ENCODE results near the gene ZYG11B. TPM values are rescaled to one million over a fixed set of nuclear protein-coding genes. Genes with fewer than 3 reads are reported as not detected.
"Not testable (repeated sequence)": the region's sequence is repeated elsewhere in the genome, so short reads cannot be mapped to it uniquely, and the experiment has no call there.

Gene ZYG11B
- total and polyA plus RNA-seq, 12 donors, result 9.1 to 84.3 (median 63.6) TPM

DNA sequence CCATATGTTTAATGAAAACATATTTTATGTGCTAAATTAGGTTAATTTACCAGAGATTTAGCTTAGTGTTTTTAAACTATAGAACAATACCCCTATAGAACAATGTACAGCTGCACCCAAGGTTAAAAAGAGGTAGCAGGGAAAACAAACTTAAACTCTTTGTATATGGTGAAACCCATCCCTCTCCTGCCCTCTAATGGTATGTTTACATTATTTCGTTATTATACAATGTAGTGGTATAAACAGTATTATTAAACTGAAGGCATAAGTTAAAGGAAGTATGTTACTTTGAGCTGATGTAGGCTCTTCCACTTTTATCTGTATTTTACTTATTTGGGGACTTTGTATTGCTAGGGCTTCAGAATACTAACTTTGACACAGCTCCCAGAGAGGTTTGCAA is 99.6 kb downstream of the ZYG11B start:
- ATAC-seq, result no peak
- Histone ChIP-seq H3K4me3 (no peak overlapping the region), H3K36me3 (peaks cover 0 to 68% (median 16%) of the 10 kb centered on the region in 9 donors), H3K27me3 (no peaks in the 10 kb centered on the region), H3K27ac (no peak overlapping the region), H3K9me3 (no peaks in the 10 kb centered on the region), H3K4me1 (no peaks in the 10 kb centered on the region)
- WGBS, 2 donors, result 40 to 47% methylated on average over 1 of the region's 1 CpG
- no peak for DNase-seq
- TF ChIP-seq, protein P1, sequence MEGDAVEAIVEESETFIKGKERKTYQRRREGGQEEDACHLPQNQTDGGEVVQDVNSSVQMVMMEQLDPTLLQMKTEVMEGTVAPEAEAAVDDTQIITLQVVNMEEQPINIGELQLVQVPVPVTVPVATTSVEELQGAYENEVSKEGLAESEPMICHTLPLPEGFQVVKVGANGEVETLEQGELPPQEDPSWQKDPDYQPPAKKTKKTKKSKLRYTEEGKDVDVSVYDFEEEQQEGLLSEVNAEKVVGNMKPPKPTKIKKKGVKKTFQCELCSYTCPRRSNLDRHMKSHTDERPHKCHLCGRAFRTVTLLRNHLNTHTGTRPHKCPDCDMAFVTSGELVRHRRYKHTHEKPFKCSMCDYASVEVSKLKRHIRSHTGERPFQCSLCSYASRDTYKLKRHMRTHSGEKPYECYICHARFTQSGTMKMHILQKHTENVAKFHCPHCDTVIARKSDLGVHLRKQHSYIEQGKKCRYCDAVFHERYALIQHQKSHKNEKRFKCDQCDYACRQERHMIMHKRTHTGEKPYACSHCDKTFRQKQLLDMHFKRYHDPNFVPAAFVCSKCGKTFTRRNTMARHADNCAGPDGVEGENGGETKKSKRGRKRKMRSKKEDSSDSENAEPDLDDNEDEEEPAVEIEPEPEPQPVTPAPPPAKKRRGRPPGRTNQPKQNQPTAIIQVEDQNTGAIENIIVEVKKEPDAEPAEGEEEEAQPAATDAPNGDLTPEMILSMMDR (IDR thresholded peaks at IDR 0.05), result peak in 1 of 9 donors; percentile 17
- intact Hi-C loops (cut with DNase I), result loop anchor here in 1 of 10 donors (10.0 kb wide), 1 partner anchor 359 kb away; no protein-coding TSS in a partner anchor

- Histone ChIP-seq H3K9me3 (no peaks in the 10 kb centered on the region), H3K36me3 (no peaks in the 10 kb centered on the region), H3K4me3 (no peak overlapping the region), H3K27ac (no peak overlapping the region), H3K27me3 (peaks cover 0 to 5% (median 0%) of the 10 kb centered on the region in 7 donors), H3K4me1 (no peaks in the 10 kb centered on the region)
- intact Hi-C loops (cut with DNase I), result no loop called here
- DNase-seq (no peak), ATAC-seq (no peak)
- TF ChIP-seq, protein P1 (IDR thresholded peaks at IDR 0.05), result no peak
- WGBS, 2 donors, result 74 to 86% methylated on average over 3 of the region's 3 CpGs
Observed at GRCh38 chr1:52834798-52835197, 108.5 kb downstream of the ZYG11B start.

- Histone ChIP-seq H3K4me3 (no peak overlapping the region), H3K9me3 (no peaks in the 10 kb centered on the region), H3K36me3 (no peaks in the 10 kb centered on the region), H3K27ac (no peak overlapping the region), H3K27me3 (peaks cover 0 to 11% (median 4%) of the 10 kb centered on the region in 7 donors), H3K4me1 (no peaks in the 10 kb centered on the region)
- DNase-seq, result no peak
- TF ChIP-seq, protein P1 (IDR thresholded peaks at IDR 0.05), result no peak
- WGBS, 2 donors, result 58 to 67% methylated on average over 3 of the region's 3 CpGs
- ATAC-seq, result no peak
- intact Hi-C loops (cut with DNase I), result no loop called here
Observed at GRCh38 chr1:52836035-52836434, 109.8 kb downstream of the ZYG11B start.

GRCh38 chr1:52839175-52839574 is 112.9 kb downstream of the ZYG11B start:
- ATAC-seq; H3K4me3 ChIP-seq; H3K36me3 ChIP-seq; intact Hi-C loops (cut with DNase I); H3K27ac ChIP-seq; DNase-seq; H3K9me3 ChIP-seq: not testable (repeated sequence)
- H3K4me1 ChIP-seq, result peaks cover 0 to 14% (median 10%) of the 10 kb centered on the region in 9 donors
- H3K27me3 ChIP-seq, result peaks cover 0 to 36% (median 33%) of the 10 kb centered on the region in 7 donors
- WGBS, 2 donors, result 95% methylated on average over 10 of the region's 10 CpGs

- WGBS, 2 donors, result 1 to 2% methylated on average over 60 to 88 of the region's 88 CpGs
- Histone ChIP-seq H3K4me1 (peaks cover 0 to 14% (median 10%) of the 10 kb centered on the region in 9 donors), H3K9me3 (no peaks in the 10 kb centered on the region), H3K36me3 (no peaks in the 10 kb centered on the region), H3K27me3 (peaks cover 0 to 58% (median 43%) of the 10 kb centered on the region in 7 donors), H3K27ac (no peak within 1 kb of the TSS), H3K4me3 (peak within 1 kb of the TSS; percentile 19 to 56 (median 46))
- DNase-seq (peak; percentile 38 to 58), ATAC-seq (peak; percentile 70 to 95 (median 88))
- intact Hi-C loops (cut with DNase I), result no loop called here
- TF ChIP-seq, protein P1 (IDR thresholded peaks at IDR 0.05), result peak in 7 of 9 donors; percentile 11 to 47 (median 40)
Observed at GRCh38 chr1:52842643-52843310, 116.5 kb downstream of the ZYG11B start, which contains the start of gene ZYG11A. Gene ZYG11A, plus strand, starts transcription at chr1:52842760. Its CDS starts 124 bp downstream, at chr1:52842884.

- ATAC-seq; H3K36me3 ChIP-seq; H3K9me3 ChIP-seq; intact Hi-C loops (cut with DNase I); H3K4me3 ChIP-seq; DNase-seq; H3K27ac ChIP-seq: not testable (repeated sequence)
- Histone ChIP-seq H3K27me3 (peaks cover 0 to 58% (median 41%) of the 10 kb centered on the region in 7 donors), H3K4me1 (peaks cover 0 to 14% (median 10%) of the 10 kb centered on the region in 9 donors)
- 75 to 87% methylated on average over 6 of the region's 6 CpGs for WGBS, 2 donors
Observed at GRCh38 chr1:52845119-52845518, 118.9 kb downstream of the ZYG11B start.

Data from heart right ventricle (tissue), 16 donors.